Spinal cord (tissue), 10 donors: ENCODE data around the gene OR1F1. TPM values are rescaled to one million over a fixed set of nuclear protein-coding genes. Genes with fewer than 3 reads are reported as not detected.
"Not testable (repeated sequence)": the region's sequence is repeated elsewhere in the genome, so short reads cannot be mapped to it uniquely, and the experiment has no call there.

Source experiments
- DNase-seq, 6 donors: peaks; one replicate each; pipeline versions ENCODE4 v3.0.0 to v3.0.0-alpha.2; 2013 to 2015; ENCODE audit warnings: low spot score in 6 of 6, low read depth in 4 of 6
- H3K27ac ChIP-seq: one replicate; pipeline ENCODE4 v1.5.1; 2013; ENCODE audit warnings: low read depth, low read length, control low read depth
- H3K27me3 ChIP-seq: one replicate; pipeline ENCODE4 v1.6.1; 2013; ENCODE audit warnings: low read length; ENCODE audit not compliant: control insufficient read depth, insufficient read depth
- H3K36me3 ChIP-seq: one replicate; pipeline ENCODE4 v1.6.1; 2013; ENCODE audit warnings: low read length; ENCODE audit not compliant: control insufficient read depth, insufficient read depth
- H3K4me1 ChIP-seq: one replicate; pipeline ENCODE4 v1.6.1; 2013; ENCODE audit warnings: low read length; ENCODE audit not compliant: control insufficient read depth, insufficient read depth
- H3K4me3 ChIP-seq: one replicate; pipeline ENCODE4 v1.5.1; 2013; ENCODE audit warnings: low read depth, low read length, control low read depth
- H3K9me3 ChIP-seq: one replicate; pipeline ENCODE4 v1.6.1; 2013; ENCODE audit warnings: low read length; ENCODE audit not compliant: control insufficient read depth, insufficient read depth
- WGBS: methylation state at CpG from one replicate; pipeline ENCODE4 v1.1.5; 2013; ENCODE audit warnings: missing lambda C conversion rate; ENCODE audit not compliant: insufficient coverage; 5-methylcytosine and 5-hydroxymethylcytosine counted together
- long read RNA-seq, 4 donors: transcript quantifications; one replicate each; lab custom pipeline, GENCODE V29; 2026
- polyA plus RNA-seq, 2 donors: library from polyadenylated mRNA; unstranded; fragments of 120-200 nt; gene quantifications; one replicate each; pipeline ENCODE4 v1.2.1, GENCODE V29; 2013; ENCODE audit not compliant: insufficient read length in 2 of 2
- total RNA-seq, 2 donors: library from RNA; depleted of rRNA in 1 of 2; stranded (reverse); fragments of 120-200 nt in 1 of 2; fragments of >200 nt in 1 of 2; gene quantifications; one replicate each; pipeline versions ENCODE4 v1.2.3 to v1.2.4, GENCODE V29; 2013 to 2014
- donor health status: healthy.

The OR1F1 gene
- under 1 TPM in 1 of 2 donors, not detected in 1; 0.20 TPM for total RNA-seq
- 1 to 10 TPM; 1.8 to 2.4 TPM for polyA plus RNA-seq
- long read RNA-seq, donor 1, partial matches to known transcripts = 0 of 1 reads
- long read RNA-seq, donor 1, other reads (novel, unspliced or antisense) = 0 of 1 reads
- long read RNA-seq, donor 2 = 0 reads
- long read RNA-seq, donor 3 = 0 reads
- long read RNA-seq, donor 4 = 0 reads

GRCh38 chr16:3187798-3188674, at the start of gene OR1F1:
Gene OR1F1, plus strand, starts transcription at chr16:3188204.
- DNase-seq = peak in 3 of 6 donors; percentile 55 to 92 (median 62)
- peaks cover 49% of the 10 kb centered on the region for H3K4me1 ChIP-seq
- H3K27ac ChIP-seq = peak within 1 kb of the TSS; percentile 40
- H3K9me3 ChIP-seq = no peaks in the 10 kb centered on the region
- H3K36me3 ChIP-seq = no peaks in the 10 kb centered on the region
- WGBS = under 1% methylated on average over 43 of the region's 51 CpGs
- H3K4me3 ChIP-seq = peak within 1 kb of the TSS; percentile 46
- H3K27me3 ChIP-seq = peaks cover 93% of the 10 kb centered on the region

- 90% methylated on average over 21 of the region's 21 CpGs for WGBS
- Histone ChIP-seq H3K4me3 (no peak overlapping the region), H3K27me3 (no peaks in the 10 kb centered on the region), H3K9me3 (no peaks in the 10 kb centered on the region), H3K4me1 (peaks cover 6% of the 10 kb centered on the region), H3K27ac (no peak overlapping the region), H3K36me3 (peaks cover 69% of the 10 kb centered on the region)
- no peak for DNase-seq
These were observed 49.7 kb upstream of the OR1F1 start for GRCh38 chr16:3138342-3138741.

GRCh38 chr16:3138823-3139426, 49.1 kb upstream of the OR1F1 start:
- no peak for DNase-seq
- H3K27ac ChIP-seq = no peak overlapping the region
- H3K4me3 ChIP-seq = no peak overlapping the region
- 93% methylated on average over 14 of the region's 14 CpGs for WGBS
- H3K9me3 ChIP-seq = no peaks in the 10 kb centered on the region
- no peaks in the 10 kb centered on the region for H3K27me3 ChIP-seq
- peaks cover 6% of the 10 kb centered on the region for H3K4me1 ChIP-seq
- H3K36me3 ChIP-seq = peaks cover 75% of the 10 kb centered on the region

GRCh38 chr16:3139561-3139960, 48.4 kb upstream of the OR1F1 start:
- 96% methylated on average over 7 of the region's 9 CpGs for WGBS

GRCh38 chr16:3140603-3141427, 47.2 kb upstream of the OR1F1 start:
- 91% methylated on average over 69 of the region's 69 CpGs for WGBS
- Histone ChIP-seq H3K27me3 (no peaks in the 10 kb centered on the region), H3K4me3 (no peak overlapping the region), H3K9me3 (no peaks in the 10 kb centered on the region), H3K36me3 (peaks cover 86% of the 10 kb centered on the region), H3K4me1 (peaks cover 5% of the 10 kb centered on the region), H3K27ac (no peak overlapping the region)
- DNase-seq = no peak

More at GRCh38 chr16:3139561-3139960, 48.4 kb upstream of the OR1F1 start:
- not testable (repeated sequence) for H3K4me1 ChIP-seq, H3K9me3 ChIP-seq, H3K27ac ChIP-seq, H3K4me3 ChIP-seq, H3K27me3 ChIP-seq, DNase-seq
- H3K36me3 ChIP-seq = peaks cover 78% of the 10 kb centered on the region

- Histone ChIP-seq H3K4me1 (no peaks in the 10 kb centered on the region), H3K9me3 (no peaks in the 10 kb centered on the region), H3K36me3 (peaks cover 88% of the 10 kb centered on the region), H3K4me3 (no peak overlapping the region), H3K27me3 (no peaks in the 10 kb centered on the region), H3K27ac (no peak overlapping the region)
- 93% methylated on average over 23 of the region's 23 CpGs for WGBS
- no peak for DNase-seq
These were observed 46.2 kb upstream of the OR1F1 start for GRCh38 chr16:3141781-3142311.

- Histone ChIP-seq H3K4me3 (no peak overlapping the region), H3K9me3 (no peaks in the 10 kb centered on the region), H3K27ac (no peak overlapping the region), H3K36me3 (peaks cover 86% of the 10 kb centered on the region), H3K27me3 (no peaks in the 10 kb centered on the region), H3K4me1 (no peaks in the 10 kb centered on the region)
- DNase-seq = no peak
- WGBS = 96% methylated on average over 22 of the region's 22 CpGs
These were observed 45.7 kb upstream of the OR1F1 start for GRCh38 chr16:3142327-3142726.

- no peak overlapping the region for H3K27ac ChIP-seq
- no peak for DNase-seq
- H3K4me3 ChIP-seq = no peak overlapping the region
- peaks cover 82% of the 10 kb centered on the region for H3K36me3 ChIP-seq
- H3K4me1 ChIP-seq = no peaks in the 10 kb centered on the region
- H3K27me3 ChIP-seq = no peaks in the 10 kb centered on the region
- 91% methylated on average over 12 of the region's 13 CpGs for WGBS
- H3K9me3 ChIP-seq = no peaks in the 10 kb centered on the region
These were observed 45.2 kb upstream of the OR1F1 start for GRCh38 chr16:3142770-3143169.

- Histone ChIP-seq H3K4me3 (no peak overlapping the region), H3K27ac (no peak overlapping the region), H3K9me3 (no peaks in the 10 kb centered on the region), H3K36me3 (peaks cover 78% of the 10 kb centered on the region), H3K4me1 (no peaks in the 10 kb centered on the region), H3K27me3 (no peaks in the 10 kb centered on the region)
- 96% methylated on average over 11 of the region's 11 CpGs for WGBS
- DNase-seq = no peak
These were observed 44.8 kb upstream of the OR1F1 start for GRCh38 chr16:3143189-3143588.
